ENCODE results near the gene BEND2.

Gene BEND2

GRCh38 chrX:18149454-18149853, 71.2 kb downstream of the BEND2 start:
- ChIA-PET CTCF (no interaction called here), POLR2A (no interaction called here)
- TF ChIP-seq CTCF (IDR thresholded peaks at IDR 0.05; ENCODE audit: control extremely low read depth, extremely low read depth, low read depth, missing control alignments): no peak
- DNase-seq (ENCODE audit: extremely low spot score): no peak

GRCh38 chrX:18146954-18147353, 73.7 kb downstream of the BEND2 start:
- TF ChIP-seq CTCF (IDR thresholded peaks at IDR 0.05; ENCODE audit: control extremely low read depth, extremely low read depth, low read depth, missing control alignments): no peak
- CTCF ChIA-PET: interaction anchor here (1.3 kb wide), 1 partner anchor 13 kb away, joined by 3 read pairs; no protein-coding TSS in a partner anchor
- no peak for DNase-seq (ENCODE audit: extremely low spot score)
- POLR2A ChIA-PET: no interaction called here

- ChIA-PET POLR2A (no interaction called here), CTCF (interaction anchor here (1.3 kb wide), 1 partner anchor 12 kb away, joined by 3 read pairs; no protein-coding TSS in a partner anchor)
- TF ChIP-seq CTCF (IDR thresholded peaks at IDR 0.05; ENCODE audit: control extremely low read depth, extremely low read depth, low read depth, missing control alignments): no peak
- DNase-seq (ENCODE audit: extremely low spot score): no peak
Observed at GRCh38 chrX:18146009-18146408, 74.7 kb downstream of the BEND2 start.

GRCh38 chrX:18136816-18137215, 83.9 kb downstream of the BEND2 start:
- no peak for TF ChIP-seq CTCF (IDR thresholded peaks at IDR 0.05; ENCODE audit: control extremely low read depth, extremely low read depth, low read depth, missing control alignments)
- DNase-seq (ENCODE audit: extremely low spot score): no peak
- ChIA-PET CTCF (no interaction called here), POLR2A (no interaction called here)

GRCh38 chrX:18133605-18134004, 87.1 kb downstream of the BEND2 start:
- ChIA-PET POLR2A (no interaction called here), CTCF (interaction anchor here (1.2 kb wide), 1 partner anchor 13 kb away, joined by 3 read pairs; no protein-coding TSS in a partner anchor)
- TF ChIP-seq CTCF (IDR thresholded peaks at IDR 0.05; ENCODE audit: control extremely low read depth, extremely low read depth, low read depth, missing control alignments): no peak
- DNase-seq (ENCODE audit: extremely low spot score): no peak

- POLR2A ChIA-PET: no interaction called here
- CTCF ChIA-PET: no interaction called here
Observed at GRCh38 chrX:18129690-18130089, 91.0 kb downstream of the BEND2 start.

More at GRCh38 chrX:18129690-18130089, 91.0 kb downstream of the BEND2 start:
- no peak for DNase-seq (ENCODE audit: extremely low spot score)
- no peak for TF ChIP-seq CTCF (IDR thresholded peaks at IDR 0.05; ENCODE audit: control extremely low read depth, extremely low read depth, low read depth, missing control alignments)

All from GM10248 (cell line).